ENCODE measurements around the gene RAB36.

The RAB36 gene

GRCh38 chr22:23108249-23109078, 36.8 kb upstream of the RAB36 start:
- no peak for DNase-seq

GRCh38 chr22:23109079-23109347, 36.3 kb upstream of the RAB36 start:
- no peak for DNase-seq

- DNase-seq, result no peak
Measured at GRCh38 chr22:23109441-23109978, 35.8 kb upstream of the RAB36 start.

- no peak for DNase-seq
Measured at GRCh38 chr22:23110190-23110921, 34.9 kb upstream of the RAB36 start.

GRCh38 chr22:23110922-23111527, 34.3 kb upstream of the RAB36 start:
- DNase-seq, result no peak

- DNase-seq, result no peak
Measured at GRCh38 chr22:23112472-23113012, 32.7 kb upstream of the RAB36 start.

GRCh38 chr22:23113067-23113846, 32.0 kb upstream of the RAB36 start:
- no peak for DNase-seq

GRCh38 chr22:23113847-23114720, 31.2 kb upstream of the RAB36 start:
- no peak for DNase-seq

- DNase-seq, result no peak
Measured at GRCh38 chr22:23114721-23115020, 30.6 kb upstream of the RAB36 start.

- no peak for DNase-seq
Measured at GRCh38 chr22:23115369-23115768, 29.9 kb upstream of the RAB36 start.

GRCh38 chr22:23115825-23116494, 29.3 kb upstream of the RAB36 start:
- no peak for DNase-seq

- no peak for DNase-seq
Measured at GRCh38 chr22:23116506-23117263, 28.6 kb upstream of the RAB36 start.

- no peak for DNase-seq
Measured at GRCh38 chr22:23117275-23117674, 28.0 kb upstream of the RAB36 start.

GRCh38 chr22:23117891-23118646, 27.2 kb upstream of the RAB36 start:
- no peak for DNase-seq

- no peak for DNase-seq
Measured at GRCh38 chr22:23118647-23119493, 26.4 kb upstream of the RAB36 start.

GRCh38 chr22:23119494-23120414, 25.5 kb upstream of the RAB36 start:
- no peak for DNase-seq

- no peak for DNase-seq
Measured at GRCh38 chr22:23120415-23120899, 24.8 kb upstream of the RAB36 start.

Data from inflammatory macrophage (primary cell).